Ovary (tissue), 3 donors: ENCODE results near the gene SLAMF7.

Experiments
- CTCF ChIP-seq, 3 donors: fragments of 450-650 bp in 2 of 3; fragments of 200-600 bp in 1 of 3; IDR thresholded peaks; one replicate each; pipeline versions ENCODE4 v1.5.1 to v1.8.0; 2016 to 2022; ENCODE audit warnings: antibody characterized with exemption in 3 of 3, mild to moderate bottlenecking in 1 of 3
- POLR2A ChIP-seq: fragments of 450-650 bp; IDR thresholded peaks from one replicate; pipeline ENCODE4 v1.6.1; 2017; ENCODE audit warnings: antibody characterized with exemption, mild to moderate bottlenecking, moderate library complexity
- donor health status: DM: no; HTN: no; CAD: no.

DNA sequence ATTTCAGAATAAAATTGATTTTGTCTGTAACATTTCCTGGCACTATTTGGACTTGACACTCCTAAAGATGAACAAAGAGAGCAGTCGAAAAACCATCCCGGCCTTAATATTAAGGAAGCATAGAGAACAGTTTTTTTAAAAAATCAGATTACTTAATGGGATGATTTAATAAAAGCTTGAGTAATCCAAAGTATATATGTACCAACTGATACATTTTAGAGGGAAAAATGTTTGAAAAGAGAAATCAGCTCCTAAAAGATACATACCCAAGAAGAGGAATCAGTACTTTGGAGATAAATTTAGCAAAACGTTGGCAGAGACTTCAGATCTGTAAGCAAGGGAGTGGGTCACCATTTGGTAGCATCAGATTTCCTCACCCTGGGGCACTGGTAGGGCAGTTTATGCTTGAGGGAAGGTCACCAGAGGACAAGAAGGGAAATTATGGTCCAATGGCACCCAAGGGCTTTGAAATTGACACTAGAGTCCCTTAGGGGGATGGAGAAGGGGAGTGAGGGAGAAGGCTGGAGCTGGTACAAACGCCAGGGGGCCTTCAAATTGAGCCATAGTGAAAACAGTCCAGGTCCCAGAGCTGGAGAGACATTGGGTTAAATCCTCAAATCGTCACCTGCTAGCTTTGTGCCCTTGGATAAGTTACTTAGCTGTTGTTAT is 5.9 kb downstream of the SLAMF7 start:
- TF ChIP-seq POLR2A (no peak), CTCF (IDR thresholded peaks at IDR 0.05) (no peak)
